DOHH2 (cell line): ENCODE data around the gene MTMR2.

Source experiments
- EZH2phosphoT487 ChIP-seq: fragments of 200-600 bp; sonication (generic); IDR thresholded peaks from 2 replicates; pipeline ENCODE4 v1.6.1; 2017; ENCODE audit warnings: borderline replicate concordance, mild to moderate bottlenecking, antibody characterized with exemption, low read length, moderate library complexity, mixed read lengths
- TF ChIP-seq, protein P1 (sequence below): fragments of 200-600 bp; sonication (generic); IDR thresholded peaks from one replicate; pipeline ENCODE4 v1.5.1; 2014; ENCODE audit warnings: antibody characterized with exemption, mild to moderate bottlenecking, low read depth, low read length; ENCODE audit not compliant: poor library complexity, severe bottlenecking

DNA sequence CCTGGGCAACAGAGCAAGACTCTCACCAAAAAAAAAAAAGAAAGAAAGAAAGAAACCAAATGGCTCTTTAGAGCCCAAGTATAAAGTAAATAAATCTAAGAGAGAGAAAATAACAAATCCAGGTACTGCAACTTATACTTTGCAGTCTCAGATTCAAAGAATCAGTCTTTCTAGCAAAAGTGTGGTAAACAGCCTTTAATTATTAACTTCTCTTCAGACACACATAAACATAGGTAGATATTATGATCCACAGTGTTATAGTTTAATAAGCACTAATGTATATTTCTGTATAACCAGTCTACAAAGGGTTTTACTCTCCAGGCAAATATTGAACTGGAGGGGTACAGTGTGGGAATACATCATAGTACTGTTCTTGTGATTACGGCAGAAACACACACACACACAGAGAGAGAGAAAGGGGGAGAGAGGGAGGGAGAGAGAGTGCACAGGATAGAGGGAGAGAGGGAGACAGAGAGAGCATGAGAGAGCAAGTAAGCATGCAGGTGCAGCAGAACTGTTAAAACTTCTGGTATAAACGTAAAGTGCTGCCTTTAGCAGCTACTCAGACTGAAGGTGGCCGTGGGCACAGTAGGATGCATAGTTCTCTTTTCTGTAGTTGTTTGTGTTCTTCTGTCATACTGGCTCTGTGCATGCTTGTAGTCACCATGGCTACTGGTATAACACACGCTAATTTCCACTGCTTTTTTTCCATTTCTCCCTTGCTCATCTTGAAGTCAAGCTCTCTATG, 32.3 kb downstream of the MTMR2 start:
- TF ChIP-seq, protein P1, sequence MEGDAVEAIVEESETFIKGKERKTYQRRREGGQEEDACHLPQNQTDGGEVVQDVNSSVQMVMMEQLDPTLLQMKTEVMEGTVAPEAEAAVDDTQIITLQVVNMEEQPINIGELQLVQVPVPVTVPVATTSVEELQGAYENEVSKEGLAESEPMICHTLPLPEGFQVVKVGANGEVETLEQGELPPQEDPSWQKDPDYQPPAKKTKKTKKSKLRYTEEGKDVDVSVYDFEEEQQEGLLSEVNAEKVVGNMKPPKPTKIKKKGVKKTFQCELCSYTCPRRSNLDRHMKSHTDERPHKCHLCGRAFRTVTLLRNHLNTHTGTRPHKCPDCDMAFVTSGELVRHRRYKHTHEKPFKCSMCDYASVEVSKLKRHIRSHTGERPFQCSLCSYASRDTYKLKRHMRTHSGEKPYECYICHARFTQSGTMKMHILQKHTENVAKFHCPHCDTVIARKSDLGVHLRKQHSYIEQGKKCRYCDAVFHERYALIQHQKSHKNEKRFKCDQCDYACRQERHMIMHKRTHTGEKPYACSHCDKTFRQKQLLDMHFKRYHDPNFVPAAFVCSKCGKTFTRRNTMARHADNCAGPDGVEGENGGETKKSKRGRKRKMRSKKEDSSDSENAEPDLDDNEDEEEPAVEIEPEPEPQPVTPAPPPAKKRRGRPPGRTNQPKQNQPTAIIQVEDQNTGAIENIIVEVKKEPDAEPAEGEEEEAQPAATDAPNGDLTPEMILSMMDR = no peak
- TF ChIP-seq EZH2phosphoT487 = no peak
